ENCODE data around the gene NR6A1.

NR6A1 gene

DNA sequence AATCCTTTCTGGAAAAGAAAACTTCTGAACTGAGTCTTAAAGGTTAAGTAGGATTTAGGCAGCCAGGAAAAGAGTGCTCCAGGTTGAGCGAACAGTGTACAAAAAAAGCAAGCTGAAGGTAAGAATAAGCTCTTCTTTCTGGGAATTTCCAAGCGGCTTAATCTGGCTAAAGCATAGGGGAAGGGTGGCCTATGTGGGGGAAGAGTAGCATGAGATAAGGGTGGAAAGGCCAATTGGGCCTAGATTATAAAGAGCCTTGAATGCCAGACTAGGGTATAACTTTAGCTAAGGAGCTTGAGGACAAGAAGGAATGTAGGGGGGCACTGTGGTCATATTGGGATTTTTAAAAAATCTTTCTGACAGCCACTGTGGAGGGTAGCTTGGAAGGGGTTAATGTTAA lies 226.6 kb downstream of the NR6A1 start:
- ChIA-PET CTCF (interaction anchor here (1.8 to 3.4 kb wide), 2 partner anchors 8 to 167 kb away, joined by 7 to 39 read pairs; no protein-coding TSS in a partner anchor), POLR2A (no interaction called here)
- TF ChIP-seq, protein P1, sequence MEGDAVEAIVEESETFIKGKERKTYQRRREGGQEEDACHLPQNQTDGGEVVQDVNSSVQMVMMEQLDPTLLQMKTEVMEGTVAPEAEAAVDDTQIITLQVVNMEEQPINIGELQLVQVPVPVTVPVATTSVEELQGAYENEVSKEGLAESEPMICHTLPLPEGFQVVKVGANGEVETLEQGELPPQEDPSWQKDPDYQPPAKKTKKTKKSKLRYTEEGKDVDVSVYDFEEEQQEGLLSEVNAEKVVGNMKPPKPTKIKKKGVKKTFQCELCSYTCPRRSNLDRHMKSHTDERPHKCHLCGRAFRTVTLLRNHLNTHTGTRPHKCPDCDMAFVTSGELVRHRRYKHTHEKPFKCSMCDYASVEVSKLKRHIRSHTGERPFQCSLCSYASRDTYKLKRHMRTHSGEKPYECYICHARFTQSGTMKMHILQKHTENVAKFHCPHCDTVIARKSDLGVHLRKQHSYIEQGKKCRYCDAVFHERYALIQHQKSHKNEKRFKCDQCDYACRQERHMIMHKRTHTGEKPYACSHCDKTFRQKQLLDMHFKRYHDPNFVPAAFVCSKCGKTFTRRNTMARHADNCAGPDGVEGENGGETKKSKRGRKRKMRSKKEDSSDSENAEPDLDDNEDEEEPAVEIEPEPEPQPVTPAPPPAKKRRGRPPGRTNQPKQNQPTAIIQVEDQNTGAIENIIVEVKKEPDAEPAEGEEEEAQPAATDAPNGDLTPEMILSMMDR (IDR thresholded peaks at IDR 0.05; ENCODE audit: control extremely low read depth, extremely low read depth, low read depth, missing control alignments) = no peak
- DNase-seq (ENCODE audit: extremely low spot score) = no peak

DNA sequence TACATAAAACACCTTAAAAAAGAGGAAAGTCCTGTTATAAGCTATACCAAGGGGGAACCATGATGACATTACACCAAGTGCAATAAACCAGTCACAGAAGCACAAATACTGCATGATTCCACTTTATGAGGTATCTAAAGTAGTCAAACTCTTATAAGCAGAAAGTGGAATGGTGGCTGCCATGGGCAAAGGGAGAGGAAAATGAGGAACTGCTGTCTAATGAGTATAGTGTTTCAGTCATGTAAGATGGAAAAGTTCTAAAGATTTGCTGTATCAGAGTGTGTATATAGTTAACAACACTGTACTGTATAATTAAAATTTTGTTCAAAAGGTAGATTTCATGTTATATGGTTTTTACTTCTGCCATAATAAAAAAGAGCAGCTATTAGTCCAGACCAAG lies 229.3 kb downstream of the NR6A1 start:
- DNase-seq (ENCODE audit: extremely low spot score) = no peak
- ChIA-PET CTCF (interaction anchor here (1.0 kb wide), 1 partner anchor 122 kb away, joined by 3 read pairs; no protein-coding TSS in a partner anchor), POLR2A (no interaction called here)
- TF ChIP-seq, protein P1 (IDR thresholded peaks at IDR 0.05; ENCODE audit: control extremely low read depth, extremely low read depth, low read depth, missing control alignments) = no peak

GRCh38 chr9:124537926-124538325 lies 233.2 kb downstream of the NR6A1 start:
- DNase-seq (ENCODE audit: extremely low spot score) = no peak
- TF ChIP-seq, protein P1 (IDR thresholded peaks at IDR 0.05; ENCODE audit: control extremely low read depth, extremely low read depth, low read depth, missing control alignments) = no peak
- ChIA-PET CTCF (interaction anchor here (1.0 to 8.7 kb wide), 18 partner anchors 8 to 174 kb away, joined by 3 to 115 read pairs (median 5); partner anchors contain the start of gene PSMB7), POLR2A (no interaction called here)

DNA sequence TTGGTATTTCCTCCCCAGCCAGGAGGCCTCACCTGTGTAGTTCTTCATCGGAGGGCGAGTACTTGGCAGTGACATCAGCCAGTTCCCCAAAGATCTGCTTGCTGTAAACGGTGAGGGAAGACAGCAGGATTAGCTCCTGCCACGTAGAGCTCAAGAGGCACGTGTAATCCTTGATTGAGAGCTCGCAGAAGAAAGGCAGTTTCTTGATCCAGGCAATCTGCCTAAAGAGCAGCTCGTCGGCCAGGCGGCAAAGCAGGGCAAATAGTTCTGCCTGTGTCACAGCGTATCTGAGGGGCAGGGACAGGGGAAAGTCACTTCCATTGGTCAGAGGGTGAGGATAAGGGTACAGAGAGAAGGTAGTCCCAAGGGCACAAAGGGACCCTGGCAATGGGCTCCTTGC lies 235.3 kb downstream of the NR6A1 start:
- ChIA-PET CTCF (interaction anchor here (0.7 to 8.7 kb wide), 10 partner anchors 10 to 326 kb away, joined by 3 to 115 read pairs (median 6); no protein-coding TSS in a partner anchor), POLR2A (no interaction called here)
- no peak for DNase-seq (ENCODE audit: extremely low spot score)
- TF ChIP-seq, protein P1 (IDR thresholded peaks at IDR 0.05; ENCODE audit: control extremely low read depth, extremely low read depth, low read depth, missing control alignments) = no peak

DNA sequence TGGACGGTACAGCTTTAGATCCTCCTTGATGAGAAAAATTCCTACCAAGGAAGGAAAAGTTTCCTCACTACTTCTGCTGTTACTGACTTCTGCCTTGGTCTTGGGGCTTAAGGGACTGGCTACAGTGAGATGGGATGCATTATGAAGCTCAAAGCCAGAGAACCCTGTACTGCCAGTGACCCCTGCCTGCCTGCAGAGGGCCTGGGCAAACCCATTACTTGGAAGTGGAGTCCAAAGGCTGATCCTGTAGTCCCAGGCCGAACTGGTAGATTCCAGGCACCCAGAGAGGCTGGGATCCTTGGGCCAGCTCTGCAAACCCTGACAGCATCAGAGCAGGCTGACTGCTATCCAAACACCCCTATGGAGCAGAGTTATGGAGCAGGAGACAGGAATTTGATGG lies 238.2 kb downstream of the NR6A1 start:
- TF ChIP-seq, protein P1 (IDR thresholded peaks at IDR 0.05; ENCODE audit: control extremely low read depth, extremely low read depth, low read depth, missing control alignments) = no peak
- DNase-seq (ENCODE audit: extremely low spot score) = no peak
- CTCF ChIA-PET = interaction anchor here (1.0 to 8.7 kb wide), 4 partner anchors 14 to 112 kb away, joined by 3 to 115 read pairs (median 4); no protein-coding TSS in a partner anchor
- POLR2A ChIA-PET = no interaction called here

GRCh38 chr9:124531115-124531514 lies 240.0 kb downstream of the NR6A1 start:
- ChIA-PET POLR2A (no interaction called here), CTCF (interaction anchor here (1.0 kb wide), 2 partner anchors 9 to 112 kb away, joined by 5 read pairs; no protein-coding TSS in a partner anchor)

More at GRCh38 chr9:124531115-124531514, 240.0 kb downstream of the NR6A1 start:
- TF ChIP-seq, protein P1 (IDR thresholded peaks at IDR 0.05; ENCODE audit: control extremely low read depth, extremely low read depth, low read depth, missing control alignments) = no peak
- no peak for DNase-seq (ENCODE audit: extremely low spot score)
